HCT116 (cell line): ENCODE results near the gene MTSS2. TPM values are rescaled to one million over a fixed set of nuclear protein-coding genes. Genes with fewer than 3 reads are reported as not detected.

Experiments used
- ATAC-seq: fragments of 200-7000 bp; cut with Tn5 transposase; 2 replicates; pipeline ENCODE4 v1.9.1; 2020; ENCODE audit warnings: mild to moderate bottlenecking, moderate library complexity
- BruUV-seq: library from RNA; stranded (reverse); fragments of 400-500 nt; replicated peaks from 2 replicates; lab custom pipeline; 2021; lab: Mats Ljungman, UMichigan
- CTCF ChIA-PET: fragments of 300-600 bp; sonication (Branson Sonifier 250); formaldehyde crosslinking; loops from one replicate; lab custom pipeline; 2021; ENCODE audit warnings: antibody characterized with exemption; lab: Charles Lee
- POLR2A ChIA-PET: fragments of 300-600, 350-600 bp; sonication (Branson Sonifier 250); formaldehyde crosslinking; loops from one replicate; lab custom pipeline; 2021; ENCODE audit warnings: antibody characterized with exemption; lab: Charles Lee
- RAD21 ChIA-PET, 2 experiments: fragments of 300-600 bp; sonication (Branson Sonifier 250); formaldehyde crosslinking; loops; one replicate each; lab custom pipeline; 2023; ENCODE audit warnings: low total read pairs in 2 of 2; ENCODE audit not compliant: uncharacterized antibody in 2 of 2, unreplicated experiment in 2 of 2, low non-redundant PET in 1 of 2; lab: Charles Lee
- DNase-seq: peaks from one replicate; pipeline ENCODE4 v3.0.0-alpha.2; 2010; ENCODE audit warnings: low read depth, low spot score
- H2AFZ ChIP-seq: fragments of 200-600 bp; shearing (Covaris generic), sonication (generic); 2 replicates; pipeline ENCODE4 v1.6.1; 2017; ENCODE audit warnings: low read depth, mixed run types, mixed read lengths, antibody characterized with exemption, low read length; ENCODE audit not compliant: poor library complexity, severe bottlenecking
- H3K27ac ChIP-seq: 2 replicates; pipeline ENCODE4 v1.5.1; 2012; ENCODE audit warnings: low read depth, low read length
- H3K27me3 ChIP-seq: fragments of 200-600 bp; sonication (generic); 2 replicates; pipeline ENCODE4 v1.6.1; 2016; ENCODE audit warnings: mixed run types, low read length, mixed read lengths; ENCODE audit not compliant: insufficient read depth
- H3K36me3 ChIP-seq, 2 experiments: fragments of 200-500 bp in 1 of 2; fragments of 200-600 bp in 1 of 2; sonication (Bioruptor generic) in 1 of 2; sonication (generic) in 1 of 2; 2 replicates each; pipeline versions ENCODE4 v1.5.1 to v1.6.1; 2014 to 2016; ENCODE audit warnings: low read length in 2 of 2, inconsistent platforms in 1 of 2, mixed read lengths in 1 of 2, mixed run types in 1 of 2; ENCODE audit not compliant: insufficient read depth in 2 of 2, control insufficient read depth in 1 of 2
- H3K4me1 ChIP-seq, 2 experiments: fragments of 200-600 bp in 1 of 2; sonication (generic) in 1 of 2; 2 replicates each; pipeline versions ENCODE4 v1.5.1 to v1.6.1; 2012 to 2017; ENCODE audit warnings: low read length in 2 of 2, inconsistent platforms in 1 of 2, mild to moderate bottlenecking in 1 of 2, mixed read lengths in 1 of 2, mixed run types in 1 of 2, moderate library complexity in 1 of 2; ENCODE audit not compliant: insufficient read depth in 2 of 2, control insufficient read depth in 1 of 2
- H3K4me2 ChIP-seq: fragments of 200-600 bp; sonication (generic); 2 replicates; pipeline ENCODE4 v1.6.1; 2017; ENCODE audit warnings: mixed run types, low read length, mixed read lengths
- H3K4me3 ChIP-seq, 2 experiments: fragments of 200-600 bp in 1 of 2; sonication (generic) in 1 of 2; replicated peaks in 1 of 2; 2 replicates each; pipeline ENCODE4 v1.5.1; 2011 to 2016; ENCODE audit warnings: low read length in 2 of 2, control low read depth in 1 of 2, low read depth in 1 of 2, mild to moderate bottlenecking in 1 of 2, mixed read lengths in 1 of 2, mixed run types in 1 of 2
- H3K79me2 ChIP-seq: fragments of 200-600 bp; sonication (generic); 2 replicates; pipeline ENCODE4 v1.6.1; 2017; ENCODE audit warnings: mild to moderate bottlenecking, mixed run types, low read length, moderate library complexity, mixed read lengths; ENCODE audit not compliant: insufficient read depth
- H3K9ac ChIP-seq: fragments of 200-600 bp; sonication (generic); 2 replicates; pipeline ENCODE4 v1.6.1; 2016; ENCODE audit warnings: low read length, mixed read lengths
- H3K9me2 ChIP-seq: fragments of 200-600 bp; sonication (generic), shearing (Covaris generic); 2 replicates; pipeline ENCODE4 v1.6.1; 2017; ENCODE audit warnings: mixed run types, mild to moderate bottlenecking, moderate library complexity; ENCODE audit not compliant: insufficient read depth
- H3K9me3 ChIP-seq, 2 experiments: fragments of 200-500 bp in 1 of 2; fragments of 200-600 bp in 1 of 2; sonication (Bioruptor generic) in 1 of 2; sonication (generic) in 1 of 2; 2 replicates each; pipeline ENCODE4 v1.6.1; 2014 to 2017; ENCODE audit warnings: low read length in 2 of 2, mixed read lengths in 2 of 2, inconsistent platforms in 1 of 2, low read depth in 1 of 2, mild to moderate bottlenecking in 1 of 2, mixed run types in 1 of 2, moderate library complexity in 1 of 2; ENCODE audit not compliant: control insufficient read depth in 1 of 2, insufficient read depth in 1 of 2
- H4K20me1 ChIP-seq: fragments of 200-600 bp; sonication (generic), shearing (Covaris generic); 2 replicates; pipeline ENCODE4 v1.6.1; 2017; ENCODE audit warnings: mixed run types, mild to moderate bottlenecking, moderate library complexity; ENCODE audit not compliant: insufficient read depth
- CEBPB ChIP-seq: IDR thresholded peaks from 2 replicates; pipeline ENCODE4 v1.6.1; 2012; ENCODE audit warnings: low read depth
- EGR1 ChIP-seq: IDR thresholded peaks from 2 replicates; pipeline ENCODE4 v1.6.1; 2012; ENCODE audit warnings: low read depth
- ELF1 ChIP-seq: IDR thresholded peaks from 2 replicates; pipeline ENCODE4 v1.6.1; 2012; ENCODE audit warnings: low read depth, borderline replicate concordance
- EZH2phosphoT487 ChIP-seq: fragments of 200-600 bp; IDR thresholded peaks from 2 replicates; pipeline ENCODE4 v1.6.1; 2018; ENCODE audit warnings: antibody characterized with exemption, borderline replicate concordance
- JUND ChIP-seq: IDR thresholded peaks from 2 replicates; pipeline ENCODE4 v1.6.1; 2012
- POLR2A ChIP-seq: IDR thresholded peaks from 2 replicates; pipeline ENCODE4 v1.7.0; 2011; ENCODE audit warnings: borderline replicate concordance; ENCODE audit not compliant: insufficient read depth, insufficient read length; ENCODE audit errors: extremely low read depth
- POLR2AphosphoS5 ChIP-seq: IDR thresholded peaks from 2 replicates; pipeline ENCODE4 v1.6.1; 2011; ENCODE audit warnings: mild to moderate bottlenecking, low read depth, low read length, moderate library complexity
- SIN3A ChIP-seq: IDR thresholded peaks from 2 replicates; pipeline ENCODE4 v1.6.1; 2012; ENCODE audit warnings: low read depth
- SP1 ChIP-seq: IDR thresholded peaks from 2 replicates; pipeline ENCODE4 v1.6.1; 2012; ENCODE audit warnings: low read depth
- ZFX ChIP-seq: fragments of 450-650 bp; IDR thresholded peaks from 2 replicates; pipeline ENCODE4 v1.6.1; 2017
- intact Hi-C: fragments of 100-400 bp; cut with micrococcal nuclease; formaldehyde crosslinking; loops from 2 replicates; pipeline ENCODE4 v1.10.0; 2022
- total RNA-seq: library from RNA; stranded (reverse); gene quantifications from one replicate; pipeline ENCODE4 v1.2.1, GENCODE V29; 2021; ENCODE audit not compliant: unreplicated experiment
- TF ChIP-seq, protein P1 (sequence below), 3 experiments: fragments of 200-600 bp in 1 of 3; sonication (generic) in 1 of 3; IDR thresholded peaks in 2 of 3; conservative IDR thresholded peaks in 1 of 3; 2 replicates each; pipeline ENCODE4 v1.5.1; 2012 to 2017; ENCODE audit warnings: low read depth in 2 of 3, low read length in 2 of 3, antibody characterized with exemption in 1 of 3, borderline replicate concordance in 1 of 3, control low read depth in 1 of 3, mild to moderate bottlenecking in 1 of 3, mixed read lengths in 1 of 3, mixed run types in 1 of 3, moderate library complexity in 1 of 3; ENCODE audit not compliant: insufficient read depth in 1 of 3
- TF ChIP-seq, protein P2 (sequence below): IDR thresholded peaks from 2 replicates; pipeline ENCODE4 v1.6.1; 2012; ENCODE audit warnings: low read depth

MTSS2 gene
- total RNA-seq, 1 experiment from 2014 or later, result 41.8 TPM

DNA sequence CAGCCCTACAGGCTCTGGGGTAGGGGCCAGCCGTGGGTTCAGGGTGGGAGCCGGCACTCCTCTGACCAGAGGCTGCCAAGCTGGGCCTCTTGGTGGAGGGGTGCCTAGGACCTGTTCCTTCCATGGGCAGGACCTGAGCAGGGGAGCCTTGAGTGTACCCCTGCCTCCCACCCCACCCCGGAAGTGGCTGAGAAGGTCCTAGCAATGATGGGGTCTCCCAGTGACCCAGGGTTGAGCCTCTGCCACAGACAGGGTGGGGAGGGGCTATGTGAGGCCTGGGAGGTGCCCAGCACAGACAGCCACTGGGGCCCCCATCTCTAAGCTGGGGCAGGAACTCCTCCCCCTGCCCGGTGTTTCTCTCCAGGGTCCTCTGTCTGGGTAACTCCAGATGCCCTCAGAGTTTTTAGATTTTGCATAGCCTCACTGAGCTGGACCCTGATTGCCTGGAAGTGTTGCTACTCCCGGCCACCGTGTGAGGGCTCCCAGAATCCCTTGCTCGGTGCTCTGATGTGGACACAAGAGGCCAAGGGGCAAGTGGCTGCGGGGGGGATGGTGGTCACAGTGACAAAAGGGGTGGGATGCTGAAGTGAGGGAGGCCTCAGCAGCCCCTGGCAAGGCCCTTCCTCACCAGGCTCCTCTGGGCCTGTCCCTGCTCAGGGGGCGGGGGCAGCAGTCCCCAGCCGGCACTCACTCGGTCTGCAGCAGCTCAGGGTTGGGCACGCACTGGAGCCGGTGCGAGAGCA is 6.4 kb upstream of the MTSS2 start:
- BruUV-seq, result no TSS peak
- no peak for TF ChIP-seq SP1
- no peak for TF ChIP-seq POLR2AphosphoS5
- no peak for TF ChIP-seq CEBPB
- no peak for TF ChIP-seq POLR2A
- TF ChIP-seq, protein P1, sequence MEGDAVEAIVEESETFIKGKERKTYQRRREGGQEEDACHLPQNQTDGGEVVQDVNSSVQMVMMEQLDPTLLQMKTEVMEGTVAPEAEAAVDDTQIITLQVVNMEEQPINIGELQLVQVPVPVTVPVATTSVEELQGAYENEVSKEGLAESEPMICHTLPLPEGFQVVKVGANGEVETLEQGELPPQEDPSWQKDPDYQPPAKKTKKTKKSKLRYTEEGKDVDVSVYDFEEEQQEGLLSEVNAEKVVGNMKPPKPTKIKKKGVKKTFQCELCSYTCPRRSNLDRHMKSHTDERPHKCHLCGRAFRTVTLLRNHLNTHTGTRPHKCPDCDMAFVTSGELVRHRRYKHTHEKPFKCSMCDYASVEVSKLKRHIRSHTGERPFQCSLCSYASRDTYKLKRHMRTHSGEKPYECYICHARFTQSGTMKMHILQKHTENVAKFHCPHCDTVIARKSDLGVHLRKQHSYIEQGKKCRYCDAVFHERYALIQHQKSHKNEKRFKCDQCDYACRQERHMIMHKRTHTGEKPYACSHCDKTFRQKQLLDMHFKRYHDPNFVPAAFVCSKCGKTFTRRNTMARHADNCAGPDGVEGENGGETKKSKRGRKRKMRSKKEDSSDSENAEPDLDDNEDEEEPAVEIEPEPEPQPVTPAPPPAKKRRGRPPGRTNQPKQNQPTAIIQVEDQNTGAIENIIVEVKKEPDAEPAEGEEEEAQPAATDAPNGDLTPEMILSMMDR (IDR thresholded peaks at IDR 0.05 in 2 of 3, conservative IDR thresholded peaks at IDR 0.05 in 1 of 3; ENCODE audit: borderline replicate concordance in 1 of 3, insufficient read depth in 1 of 3, low read depth in 2 of 3, low read length in 2 of 3), result no peak
- TF ChIP-seq, protein P2, sequence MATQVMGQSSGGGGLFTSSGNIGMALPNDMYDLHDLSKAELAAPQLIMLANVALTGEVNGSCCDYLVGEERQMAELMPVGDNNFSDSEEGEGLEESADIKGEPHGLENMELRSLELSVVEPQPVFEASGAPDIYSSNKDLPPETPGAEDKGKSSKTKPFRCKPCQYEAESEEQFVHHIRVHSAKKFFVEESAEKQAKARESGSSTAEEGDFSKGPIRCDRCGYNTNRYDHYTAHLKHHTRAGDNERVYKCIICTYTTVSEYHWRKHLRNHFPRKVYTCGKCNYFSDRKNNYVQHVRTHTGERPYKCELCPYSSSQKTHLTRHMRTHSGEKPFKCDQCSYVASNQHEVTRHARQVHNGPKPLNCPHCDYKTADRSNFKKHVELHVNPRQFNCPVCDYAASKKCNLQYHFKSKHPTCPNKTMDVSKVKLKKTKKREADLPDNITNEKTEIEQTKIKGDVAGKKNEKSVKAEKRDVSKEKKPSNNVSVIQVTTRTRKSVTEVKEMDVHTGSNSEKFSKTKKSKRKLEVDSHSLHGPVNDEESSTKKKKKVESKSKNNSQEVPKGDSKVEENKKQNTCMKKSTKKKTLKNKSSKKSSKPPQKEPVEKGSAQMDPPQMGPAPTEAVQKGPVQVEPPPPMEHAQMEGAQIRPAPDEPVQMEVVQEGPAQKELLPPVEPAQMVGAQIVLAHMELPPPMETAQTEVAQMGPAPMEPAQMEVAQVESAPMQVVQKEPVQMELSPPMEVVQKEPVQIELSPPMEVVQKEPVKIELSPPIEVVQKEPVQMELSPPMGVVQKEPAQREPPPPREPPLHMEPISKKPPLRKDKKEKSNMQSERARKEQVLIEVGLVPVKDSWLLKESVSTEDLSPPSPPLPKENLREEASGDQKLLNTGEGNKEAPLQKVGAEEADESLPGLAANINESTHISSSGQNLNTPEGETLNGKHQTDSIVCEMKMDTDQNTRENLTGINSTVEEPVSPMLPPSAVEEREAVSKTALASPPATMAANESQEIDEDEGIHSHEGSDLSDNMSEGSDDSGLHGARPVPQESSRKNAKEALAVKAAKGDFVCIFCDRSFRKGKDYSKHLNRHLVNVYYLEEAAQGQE, result no peak
- TF ChIP-seq JUND, result no peak
- no peak for TF ChIP-seq ZFX
- no peak for TF ChIP-seq ELF1
- no peak for TF ChIP-seq EZH2phosphoT487
- TF ChIP-seq EGR1, result no peak
- TF ChIP-seq SIN3A, result no peak
- ChIA-PET POLR2A (no interaction called here), RAD21 (no interaction called here), CTCF (no interaction called here)
- ATAC-seq (no peak), DNase-seq (no peak)
- intact Hi-C loops, result no loop called here
- Histone ChIP-seq H3K36me3 (no peaks in the 10 kb centered on the region), H3K79me2 (no peaks in the 10 kb centered on the region), H3K4me1 (peaks cover 48 to 90% of the 10 kb centered on the region in 2 experiments), H3K9ac (no peak overlapping the region), H3K4me2 (no peak overlapping the region), H3K27ac (no peak overlapping the region; the same call in 1 of the 2 replicates), H3K4me3 (no peak overlapping the region), H4K20me1 (no peaks in the 10 kb centered on the region), H3K9me3 (no peaks in the 10 kb centered on the region), H2AFZ (no peak overlapping the region), H3K9me2 (no peaks in the 10 kb centered on the region), H3K27me3 (no peaks in the 10 kb centered on the region)
